Hypothalamus (tissue), 51 donors: ENCODE data around the gene C17orf100.
"Not testable (repeated sequence)": the region's sequence is repeated elsewhere in the genome, so short reads cannot be mapped to it uniquely, and the experiment has no call there.

ENCODE experiments used
- DNase-seq, 51 donors: peaks; one replicate each; lab custom pipeline; 2025; lab: John Stamatoyannopoulos, UW

The C17orf100 gene

DNA sequence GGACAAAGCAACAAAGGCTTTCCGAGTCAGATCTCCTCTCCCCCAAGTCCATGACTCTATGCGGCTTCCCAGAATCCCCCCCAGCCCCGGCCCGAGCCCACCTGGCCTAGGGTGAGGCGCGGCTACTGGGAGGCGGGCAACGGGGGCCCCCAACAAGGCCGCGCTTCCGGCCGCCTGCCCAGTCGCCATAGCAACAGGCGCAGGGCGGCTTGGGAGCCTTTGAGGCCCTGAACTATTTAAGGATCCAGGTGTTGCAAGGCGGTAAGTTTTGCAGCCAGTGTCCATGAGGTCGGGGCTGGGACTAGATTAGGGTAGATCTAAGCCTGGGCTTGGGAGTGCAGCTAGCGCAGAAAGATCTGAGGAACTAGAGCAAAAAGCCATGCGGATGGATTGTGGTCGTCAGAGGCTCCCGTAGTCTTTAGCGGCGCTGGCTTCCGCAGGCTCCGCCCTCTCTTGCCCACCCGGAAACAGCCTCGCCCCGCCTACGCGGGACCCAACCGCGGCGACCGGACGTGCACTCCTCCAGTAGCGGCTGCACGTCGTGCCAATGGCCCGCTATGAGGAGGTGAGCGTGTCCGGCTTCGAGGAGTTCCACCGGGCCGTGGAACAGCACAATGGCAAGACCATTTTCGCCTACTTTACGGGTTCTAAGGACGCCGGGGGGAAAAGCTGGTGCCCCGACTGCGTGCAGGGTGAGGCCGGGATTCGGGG is 10.9 kb upstream of the C17orf100 start, which contains the start of the genes KIAA0753 and TXNDC17:
Gene KIAA0753 (minus strand): TSS at position 176 of the 711 bp plus-strand sequence. CDS start 5,608 bp downstream, outside the sequence.
Gene TXNDC17 (plus strand): TSS at position 525 of the 711 bp plus-strand sequence. CDS start 23 bp downstream, at position 548.
- DNase-seq: peak; percentile 55 to 98 (median 85)

DNA sequence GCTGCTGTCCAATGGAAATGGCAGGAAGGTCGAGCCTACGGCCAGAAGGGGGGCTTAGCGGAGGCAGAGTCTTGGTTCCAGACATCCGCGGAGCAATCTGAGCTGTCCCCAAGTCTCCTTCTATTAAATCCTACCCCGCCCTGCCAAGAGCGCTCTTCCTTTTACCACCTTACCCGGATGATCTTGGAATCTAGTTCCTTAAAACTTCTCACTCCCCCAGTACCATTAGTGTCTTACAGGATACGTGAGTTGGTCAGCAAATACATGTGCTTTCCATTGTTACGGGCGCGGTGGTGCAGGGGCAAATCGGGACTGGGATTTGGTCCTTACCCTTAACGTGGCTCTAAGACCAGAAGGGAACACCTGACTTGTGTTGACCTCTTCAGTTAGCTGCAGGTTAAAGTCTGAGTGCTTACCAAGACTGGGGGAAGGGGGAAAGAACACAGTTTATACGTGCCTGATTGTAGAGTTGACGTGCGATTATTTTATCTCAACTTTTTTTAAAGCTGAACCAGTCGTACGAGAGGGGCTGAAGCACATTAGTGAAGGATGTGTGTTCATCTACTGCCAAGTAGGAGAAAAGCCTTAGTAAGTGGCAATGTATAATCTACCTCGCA is 10.2 kb upstream of the C17orf100 start:
- DNase-seq: no peak

GRCh38 chr17:6642592-6642991 is 9.0 kb upstream of the C17orf100 start:
- no peak for DNase-seq

DNA sequence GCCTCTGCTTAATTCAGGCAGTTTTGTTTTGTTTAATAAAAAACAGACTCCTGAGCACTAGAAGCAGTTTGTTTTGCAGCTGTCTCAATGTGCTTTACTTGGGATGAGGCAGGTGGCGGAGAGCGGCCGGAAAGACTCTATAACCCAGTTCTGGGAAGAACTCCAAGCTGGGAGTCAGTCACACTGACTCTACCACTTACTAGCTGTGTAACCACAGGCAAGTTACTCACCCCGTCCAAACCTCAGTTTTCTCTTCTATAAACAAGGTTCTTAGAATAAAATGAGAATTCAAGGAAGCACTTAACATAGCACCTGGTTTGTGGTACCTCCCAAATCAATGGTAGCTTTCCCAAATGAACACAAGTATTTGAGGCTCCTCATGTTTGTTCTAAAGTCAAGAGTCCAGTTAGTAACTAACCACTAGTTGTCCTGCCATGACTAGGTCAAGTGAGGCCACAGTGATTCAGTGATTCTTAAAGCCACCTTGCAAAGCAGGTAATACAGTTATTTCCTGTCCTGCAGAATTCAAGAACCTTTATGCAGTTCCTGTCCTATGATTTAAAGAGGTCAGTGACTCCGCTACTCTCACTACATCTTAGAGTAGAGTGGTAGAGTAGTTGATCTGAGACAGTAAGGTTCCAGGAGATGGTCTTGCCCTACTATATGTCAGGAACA is 8.0 kb upstream of the C17orf100 start:
- DNase-seq: no peak

- DNase-seq: no peak
Observed at GRCh38 chr17:6648181-6648580, 3.4 kb upstream of the C17orf100 start.

DNA sequence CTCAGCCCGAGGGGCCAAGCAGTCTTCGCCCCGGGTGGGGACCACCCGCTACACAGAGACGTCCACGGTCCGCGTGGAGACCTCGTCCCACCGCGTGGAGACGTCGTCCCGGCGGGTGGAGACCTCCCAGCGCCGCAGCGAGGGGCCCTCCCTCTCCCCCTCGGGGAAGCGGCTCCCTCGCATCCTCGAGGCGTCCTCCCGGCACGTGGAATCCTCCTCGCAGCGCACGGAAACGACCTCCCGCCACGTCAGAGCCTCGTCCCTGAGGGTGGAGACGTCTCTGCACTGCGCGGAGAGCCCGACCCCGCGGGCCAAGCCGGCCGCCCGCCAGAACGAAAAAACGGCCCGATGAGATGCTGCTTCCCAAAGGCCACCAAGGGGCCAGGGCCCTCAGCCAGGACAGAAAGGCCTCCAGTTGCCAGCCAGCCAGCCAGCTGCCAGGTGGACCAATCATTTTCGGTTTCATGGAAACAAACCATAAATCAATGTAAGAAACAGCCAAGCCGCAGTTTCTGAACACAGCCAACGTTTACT is 424 bp downstream of the C17orf100 start:
- peak in 4 of 51 donors; percentile 29 to 50 (median 34) for DNase-seq

DNA sequence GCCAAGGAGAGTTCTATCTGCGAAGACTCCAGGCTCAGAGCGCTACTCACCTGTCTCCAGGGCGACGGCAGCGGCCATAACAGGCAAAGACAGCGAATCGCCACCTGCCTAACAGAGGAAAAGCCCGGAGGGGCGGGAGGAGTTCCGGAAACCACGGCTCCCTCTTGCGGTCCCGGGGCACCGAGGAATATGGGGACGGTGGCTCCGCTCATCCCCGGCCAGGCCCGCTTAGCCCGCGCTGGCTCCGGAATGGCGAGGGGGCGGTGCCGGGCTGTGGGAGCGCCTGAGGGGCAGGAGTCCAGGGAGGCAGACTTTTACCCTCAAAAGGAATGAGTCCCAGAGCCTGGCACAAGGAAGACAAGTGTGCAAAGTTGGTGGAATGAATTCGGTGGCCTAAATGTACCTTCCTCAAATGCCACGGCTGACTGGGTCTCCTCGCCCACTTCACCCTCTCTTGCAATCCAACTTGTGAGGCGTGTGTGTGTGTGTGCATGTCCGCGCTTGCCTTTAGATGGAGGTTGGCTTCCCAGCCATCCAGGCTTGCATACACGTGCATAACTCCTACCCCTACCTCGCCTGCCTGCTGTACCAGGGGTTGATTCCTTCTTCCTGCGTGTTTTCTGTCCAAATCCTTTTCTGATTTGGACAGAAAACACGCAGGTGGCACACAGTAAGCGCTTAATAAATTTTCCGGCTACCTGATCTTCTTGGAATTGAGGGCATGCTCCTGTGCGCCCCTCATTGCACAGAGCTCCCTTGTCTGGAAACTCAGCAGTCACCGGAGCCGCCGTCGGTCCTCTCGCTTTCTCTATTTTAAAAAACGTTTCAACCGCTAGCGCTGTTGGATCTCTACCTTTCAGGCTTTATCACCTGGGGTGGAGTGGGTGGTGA is 3.5 kb downstream of the C17orf100 start:
- DNase-seq: peak in 4 of 51 donors; percentile 24 to 40 (median 33)

GRCh38 chr17:6655732-6656361 is 4.3 kb downstream of the C17orf100 start:
- DNase-seq: peak in 1 of 51 donors; percentile 40

DNA sequence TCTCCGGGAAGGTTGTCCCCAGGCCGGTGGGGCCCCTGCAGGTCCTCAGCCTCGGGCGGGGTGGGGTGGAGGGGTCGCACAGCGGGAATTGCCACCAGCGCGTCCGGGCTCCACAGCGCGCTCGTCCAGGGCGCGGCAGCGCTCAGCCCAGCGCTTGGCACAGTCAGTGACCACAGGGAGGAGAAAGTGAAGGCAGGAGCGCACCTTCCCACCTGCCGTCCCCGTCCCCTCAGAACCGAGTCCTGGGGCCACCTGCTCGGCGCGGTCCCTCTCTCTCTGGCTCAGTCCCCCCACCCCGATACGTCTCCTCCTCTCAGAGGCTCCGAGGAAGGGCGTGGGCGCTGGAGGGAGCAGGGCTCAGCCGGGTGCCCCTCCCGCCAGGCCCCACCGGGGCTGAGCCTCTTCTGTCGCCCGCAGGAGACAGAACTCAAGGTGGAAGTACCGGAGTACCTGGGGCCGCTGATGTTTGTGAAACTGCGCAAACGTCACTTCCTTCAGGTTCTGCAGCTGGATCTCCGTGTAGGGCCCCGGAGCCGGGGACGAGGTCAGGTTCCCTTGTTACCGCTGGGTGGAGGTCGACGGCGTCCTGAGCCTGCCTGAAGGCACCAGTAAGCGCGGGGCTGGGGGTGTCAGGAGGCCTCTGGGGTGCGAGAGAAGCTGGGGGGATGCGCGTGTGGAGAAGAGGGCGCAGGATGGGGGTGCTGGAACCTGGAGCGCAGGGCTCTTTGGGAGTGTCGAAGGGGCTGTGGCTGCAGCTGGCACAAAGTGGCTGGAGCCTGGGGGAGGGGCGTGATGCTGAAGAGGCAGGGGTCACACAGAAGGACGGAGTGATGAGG is 5.5 kb downstream of the C17orf100 start:
- DNase-seq: peak in 1 of 51 donors; percentile 45

DNA sequence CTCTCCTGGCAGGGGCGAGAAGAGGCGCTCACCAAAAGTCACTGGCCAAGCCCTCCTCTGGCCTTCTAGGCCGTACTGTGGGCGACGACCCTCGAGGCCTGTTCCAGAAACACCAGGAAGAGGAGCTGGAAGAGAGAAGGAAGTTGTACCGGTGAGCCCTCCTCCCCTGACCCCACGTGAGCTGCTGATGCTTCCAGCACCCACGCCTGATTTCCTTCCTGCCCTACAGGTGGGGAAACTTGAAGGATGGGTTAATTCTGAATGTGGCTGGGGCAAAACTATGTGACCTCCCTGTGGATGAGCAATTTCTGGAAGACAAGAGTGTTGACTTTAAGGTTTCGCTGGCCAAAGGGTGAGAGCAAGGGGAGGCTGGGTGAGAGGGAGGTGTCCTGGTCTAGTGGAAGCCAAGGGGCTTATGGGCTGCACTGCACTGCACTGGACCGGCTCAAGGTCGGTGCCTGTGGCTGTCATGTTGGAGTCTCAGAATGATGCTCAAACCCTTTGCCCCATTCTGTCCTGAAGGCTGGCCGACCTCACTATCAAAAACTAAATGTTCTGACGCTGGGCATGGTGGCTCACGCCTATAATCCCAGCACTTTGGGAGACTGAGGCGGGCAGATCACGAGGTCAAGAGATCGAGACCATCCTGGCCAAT is 6.2 kb downstream of the C17orf100 start:
- peak in 1 of 51 donors; percentile 41 for DNase-seq

- not testable (repeated sequence) for DNase-seq
Observed at GRCh38 chr17:6658411-6658810, 6.8 kb downstream of the C17orf100 start.

- DNase-seq: no peak
Observed at GRCh38 chr17:6660101-6660500, 8.5 kb downstream of the C17orf100 start.

DNA sequence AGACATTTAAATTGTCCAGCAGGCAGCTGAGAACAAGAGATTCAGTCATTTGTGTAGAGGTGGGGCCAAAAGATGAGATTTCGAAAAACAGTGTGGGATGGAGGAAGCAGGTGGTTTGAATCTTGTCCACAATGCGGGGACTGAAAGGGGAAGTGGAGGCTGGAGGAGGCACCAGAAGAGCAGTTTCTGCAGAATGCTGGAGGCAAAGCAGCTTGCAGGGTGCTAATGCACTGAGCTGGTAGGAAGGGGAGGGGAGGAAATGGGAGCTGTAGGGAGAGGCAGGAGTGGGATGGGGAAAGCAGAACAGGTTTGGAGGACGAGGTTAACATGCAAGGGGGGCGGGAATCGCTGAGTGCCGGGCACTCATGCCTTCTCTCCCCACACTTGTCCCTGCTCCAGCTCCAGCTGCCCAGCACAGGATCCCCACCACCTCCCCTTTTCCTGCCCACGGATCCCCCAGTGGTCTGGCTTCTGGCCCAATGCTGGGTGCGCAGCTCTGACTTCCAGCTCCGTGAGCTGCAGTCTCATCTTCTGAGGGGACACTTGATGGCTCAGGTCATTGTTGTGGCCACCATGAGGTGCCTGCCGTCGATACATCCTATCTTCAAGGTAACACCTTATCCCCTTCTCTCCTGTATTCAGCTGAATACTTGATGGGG is 9.4 kb downstream of the C17orf100 start:
- DNase-seq: peak in 1 of 51 donors; percentile 27

DNA sequence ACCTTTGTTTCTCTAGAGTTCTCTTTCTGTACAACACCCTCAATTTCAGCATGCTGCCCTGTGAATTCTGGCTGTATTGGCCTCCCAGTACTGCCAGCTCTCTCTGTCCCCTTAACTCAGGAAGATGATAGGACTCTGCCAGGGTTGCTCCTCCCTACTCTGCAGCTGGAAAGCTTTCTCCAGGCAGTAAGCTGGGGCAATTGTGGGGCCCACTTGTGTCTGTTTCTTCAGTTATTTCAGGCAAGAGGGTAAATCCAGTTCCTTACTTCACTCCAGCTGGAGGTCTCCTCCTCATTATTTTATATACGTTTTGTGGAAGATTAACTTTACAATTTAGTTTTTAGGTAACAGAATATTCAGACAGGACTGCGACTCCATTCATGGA is 9.9 kb downstream of the C17orf100 start:
- DNase-seq: no peak

DNA sequence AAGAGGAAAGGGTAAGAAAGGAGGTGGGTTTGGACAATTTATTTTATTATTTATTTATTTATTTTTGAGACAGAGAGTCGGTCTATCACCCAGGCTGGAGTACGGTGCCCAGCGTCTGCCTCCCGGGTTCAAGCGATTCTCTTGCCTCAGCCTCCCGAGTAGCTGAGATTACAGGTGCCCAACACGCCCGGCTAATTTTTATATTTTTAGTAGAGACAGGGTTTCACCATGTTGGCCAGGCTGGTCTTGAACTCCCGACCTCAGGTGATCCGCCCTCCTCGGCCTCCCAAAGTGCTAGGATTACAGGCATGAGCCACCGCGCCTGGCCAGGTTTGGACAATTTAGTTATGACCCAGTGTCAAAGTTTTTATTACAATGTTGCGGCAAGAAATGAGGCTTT is 11.6 kb downstream of the C17orf100 start:
- DNase-seq: not testable (repeated sequence)

- DNase-seq: peak in 45 of 51 donors; percentile 11 to 77 (median 55)
Observed at GRCh38 chr17:6666077-6666521, 14.5 kb downstream of the C17orf100 start.

GRCh38 chr17:6666557-6666956 is 15.0 kb downstream of the C17orf100 start:
- no peak for DNase-seq

DNA sequence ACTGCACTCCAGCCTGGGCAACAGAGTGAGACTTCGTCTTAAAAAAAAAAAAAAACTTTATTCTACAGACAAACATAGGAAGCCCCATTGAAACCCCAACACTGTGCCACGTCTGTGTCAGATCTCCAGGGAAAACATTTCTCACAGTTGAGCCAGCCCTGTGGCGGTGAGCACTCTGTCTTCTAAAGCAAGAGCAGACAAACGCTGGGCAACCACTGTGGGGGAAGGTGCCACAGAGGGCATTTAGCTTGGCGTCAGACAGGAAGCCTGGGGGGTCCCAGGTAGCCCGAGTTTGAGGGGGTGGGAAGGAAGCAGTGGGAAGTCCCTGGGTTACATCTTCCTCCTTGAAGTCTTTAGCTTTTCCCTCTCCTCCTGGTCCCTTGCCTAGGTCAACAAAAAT is 16.0 kb downstream of the C17orf100 start:
- no peak for DNase-seq
